ENCODE results near the gene SMARCD2.
"Not testable (repeated sequence)": the region's sequence is repeated elsewhere in the genome, so short reads cannot be mapped to it uniquely, and the experiment has no call there.

SMARCD2 gene

GRCh38 chr17:63842540-63843386, at the start of gene SMARCD2:
TSS of gene SMARCD2 (minus strand) at chr17:63842685. CDS start at chr17:63842674, 11 bp downstream.
- DNase-seq: peak; percentile 99

GRCh38 chr17:63889026-63889848, 46.8 kb upstream of the SMARCD2 start:
- DNase-seq: peak; percentile 22

- DNase-seq: not testable (repeated sequence)
Measured at GRCh38 chr17:63885119-63885518, 42.6 kb upstream of the SMARCD2 start.

GRCh38 chr17:63882626-63883126, 40.2 kb upstream of the SMARCD2 start:
- not testable (repeated sequence) for DNase-seq

- DNase-seq: peak; percentile 74
Measured at GRCh38 chr17:63881935-63882601, 39.6 kb upstream of the SMARCD2 start, which contains the start of gene GH2. TSS of gene GH2 (minus strand) at chr17:63881944. CDS start at chr17:63881801, 143 bp downstream.

- not testable (repeated sequence) for DNase-seq
Measured at GRCh38 chr17:63881337-63881736, 38.9 kb upstream of the SMARCD2 start.

- DNase-seq: no peak
Measured at GRCh38 chr17:63880706-63881105, 38.2 kb upstream of the SMARCD2 start.

- DNase-seq: not testable (repeated sequence)
Measured at GRCh38 chr17:63878413-63878812, 35.9 kb upstream of the SMARCD2 start.

GRCh38 chr17:63874693-63875092, 32.2 kb upstream of the SMARCD2 start:
- DNase-seq: not testable (repeated sequence)

- DNase-seq: not testable (repeated sequence)
Measured at GRCh38 chr17:63874061-63874626, 31.7 kb upstream of the SMARCD2 start.

- not testable (repeated sequence) for DNase-seq
Measured at GRCh38 chr17:63873577-63873976, 31.1 kb upstream of the SMARCD2 start, which contains the start of gene CSH2. TSS of gene CSH2 (minus strand) at chr17:63873677. CDS start at chr17:63873614, 63 bp downstream.

GRCh38 chr17:63871646-63872365, 29.3 kb upstream of the SMARCD2 start:
- not testable (repeated sequence) for DNase-seq

GRCh38 chr17:63870292-63870665, 27.8 kb upstream of the SMARCD2 start:
- not testable (repeated sequence) for DNase-seq

- not testable (repeated sequence) for DNase-seq
Measured at GRCh38 chr17:63869491-63870291, 27.2 kb upstream of the SMARCD2 start.

GRCh38 chr17:63866625-63867024, 24.1 kb upstream of the SMARCD2 start:
- not testable (repeated sequence) for DNase-seq

- DNase-seq: no peak
Measured at GRCh38 chr17:63859257-63859656, 16.8 kb upstream of the SMARCD2 start.

GRCh38 chr17:63856425-63856824, 13.9 kb upstream of the SMARCD2 start:
- DNase-seq: not testable (repeated sequence)

GRCh38 chr17:63855185-63855584, 12.7 kb upstream of the SMARCD2 start:
- no peak for DNase-seq

- DNase-seq: no peak
Measured at GRCh38 chr17:63854709-63855108, 12.2 kb upstream of the SMARCD2 start.

GRCh38 chr17:63853260-63853659, 10.8 kb upstream of the SMARCD2 start:
- DNase-seq: no peak

- no peak for DNase-seq
Measured at GRCh38 chr17:63850401-63850800, 7.9 kb upstream of the SMARCD2 start.

All from RPMI8226 (cell line).